C1 segment of cervical spinal cord (tissue), 14 donors: Measurements from ENCODE around the gene TNFRSF25.

Experiments used
- DNase-seq, 14 donors: peaks; one replicate each; lab custom pipeline; 2025; lab: John Stamatoyannopoulos, UW

The TNFRSF25 gene

DNA sequence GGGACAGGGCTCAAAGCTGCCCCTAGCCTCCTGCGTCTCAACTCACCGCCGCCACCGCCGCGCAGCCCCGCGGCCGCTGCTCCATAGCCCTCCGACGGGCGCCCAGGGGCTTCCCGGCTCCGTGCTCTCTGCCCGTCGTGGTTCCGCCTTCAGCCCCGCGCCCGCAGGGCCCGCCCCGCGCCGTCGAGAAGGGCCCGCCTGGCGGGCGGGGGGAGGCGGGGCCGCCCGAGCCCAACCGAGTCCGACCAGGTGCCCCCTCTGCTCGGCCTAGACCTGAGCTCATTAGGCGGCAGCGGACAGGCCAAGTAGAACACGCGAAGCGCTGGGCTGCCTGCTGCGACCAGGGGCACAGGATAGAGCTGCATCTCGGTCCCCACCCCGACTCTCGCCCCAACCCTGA lies at the start of gene TNFRSF25:
Gene TNFRSF25, minus strand, starts transcription at position 151 of the 400 bp plus-strand sequence. Its CDS starts 66 bp downstream, at position 85.
- no peak for DNase-seq

GRCh38 chr1:6515771-6516170 lies 49.8 kb upstream of the TNFRSF25 start:
- no peak for DNase-seq

DNA sequence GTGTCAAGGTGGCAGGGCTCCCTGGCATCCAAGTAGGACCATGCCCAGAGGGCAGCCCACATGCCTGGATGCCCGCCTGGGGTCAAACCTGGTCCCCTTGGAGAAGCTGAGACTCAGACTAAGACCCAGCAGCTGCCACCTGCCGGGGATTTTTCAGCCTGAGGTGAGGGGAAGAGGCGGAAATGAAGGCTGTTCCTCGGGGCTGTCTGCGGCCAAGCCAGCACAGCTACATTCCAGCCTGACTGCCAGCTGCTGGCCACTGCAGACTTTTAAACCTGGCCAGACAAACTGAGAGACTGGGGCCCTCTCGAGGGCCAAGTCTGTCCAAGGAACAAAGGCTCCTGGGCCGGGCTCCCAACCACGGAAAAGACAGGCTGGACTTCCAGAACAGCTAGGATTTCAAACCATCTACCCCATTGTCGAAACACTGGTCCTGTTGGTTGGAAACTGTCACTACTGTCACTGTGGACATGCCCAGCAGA lies 47.4 kb upstream of the TNFRSF25 start:
- DNase-seq: peak in 2 of 14 donors; percentile 16 to 39

DNA sequence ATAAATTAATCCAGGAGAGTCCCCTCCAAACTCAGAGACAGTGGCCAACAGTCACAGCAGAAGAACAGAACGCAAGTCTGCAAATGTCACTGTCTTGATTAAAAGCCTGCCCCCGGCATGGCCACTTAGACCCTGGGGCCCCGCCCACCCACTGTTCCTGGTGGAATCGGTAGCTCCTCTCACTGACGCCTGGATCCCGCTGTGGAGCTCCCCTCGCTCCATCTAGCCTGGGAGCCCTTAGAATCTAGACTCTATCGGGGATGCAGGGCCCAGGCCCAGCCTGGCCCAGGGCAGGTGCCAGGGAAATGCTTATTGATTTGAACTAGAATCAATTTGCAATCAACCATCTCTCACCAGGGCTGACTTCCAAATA lies 46.9 kb upstream of the TNFRSF25 start:
- DNase-seq: no peak

GRCh38 chr1:6512245-6512907 lies 46.4 kb upstream of the TNFRSF25 start:
- no peak for DNase-seq

- no peak for DNase-seq
These were observed 45.7 kb upstream of the TNFRSF25 start for GRCh38 chr1:6511561-6512244.

DNA sequence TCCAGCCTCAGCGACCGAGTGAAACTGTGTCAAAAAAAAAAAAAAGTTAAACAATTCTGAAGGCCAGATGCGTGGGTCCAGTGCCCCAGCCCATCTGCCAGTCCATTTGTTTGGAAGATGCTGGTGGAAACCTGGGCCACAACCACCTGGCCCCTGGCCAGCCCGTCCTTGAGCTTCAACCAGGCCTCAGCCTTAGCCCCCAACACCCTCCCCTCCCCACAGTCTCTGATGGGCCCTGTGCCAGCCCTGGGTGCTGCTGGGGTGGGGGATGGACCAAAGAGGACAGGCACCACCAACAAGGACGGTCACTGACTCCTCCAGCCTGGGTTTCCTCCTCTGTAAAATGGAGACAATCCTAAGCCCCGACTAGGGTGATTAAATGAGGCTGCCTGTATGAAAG lies 45.1 kb upstream of the TNFRSF25 start:
- peak in 1 of 14 donors; percentile 14 for DNase-seq

DNA sequence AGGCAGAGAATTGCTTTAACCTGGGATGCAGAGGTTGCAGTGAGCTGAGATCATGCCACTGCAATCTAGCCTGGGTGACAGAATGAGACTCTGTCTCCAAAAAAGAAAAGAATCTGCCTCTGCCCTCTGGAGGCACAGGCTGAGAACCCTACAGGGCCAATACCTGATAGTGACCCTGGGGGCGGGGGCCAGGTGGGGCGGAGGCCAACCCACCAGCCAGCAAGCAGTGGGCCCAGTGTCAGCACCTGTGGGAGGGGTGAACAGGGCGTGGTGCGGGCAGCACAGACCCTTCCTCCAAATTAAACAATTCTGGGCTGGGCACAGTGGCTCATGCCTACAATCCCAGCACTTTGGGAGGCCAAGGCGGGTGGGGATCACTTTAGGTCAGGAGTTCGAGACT lies 44.5 kb upstream of the TNFRSF25 start:
- no peak for DNase-seq

DNA sequence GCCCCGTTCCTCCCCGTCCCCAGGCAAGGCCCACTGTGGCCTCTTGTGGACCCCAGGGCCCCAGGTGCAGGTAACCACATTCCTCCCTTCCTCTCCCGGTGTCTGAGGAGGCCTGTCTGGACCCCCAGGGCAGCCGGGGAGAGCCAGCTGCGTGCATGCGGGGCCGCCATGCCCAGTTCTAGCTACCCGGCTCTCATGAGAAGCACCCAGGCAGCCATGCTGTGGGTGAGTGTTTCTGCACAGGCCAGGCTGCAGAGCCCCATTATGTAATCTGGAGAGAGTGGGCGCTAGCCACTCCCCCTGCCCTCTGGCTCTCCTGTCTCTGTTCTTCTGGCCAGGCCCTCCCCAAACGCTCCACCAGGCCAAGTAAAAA lies 43.9 kb upstream of the TNFRSF25 start:
- peak in 2 of 14 donors; percentile 13 to 25 for DNase-seq

DNA sequence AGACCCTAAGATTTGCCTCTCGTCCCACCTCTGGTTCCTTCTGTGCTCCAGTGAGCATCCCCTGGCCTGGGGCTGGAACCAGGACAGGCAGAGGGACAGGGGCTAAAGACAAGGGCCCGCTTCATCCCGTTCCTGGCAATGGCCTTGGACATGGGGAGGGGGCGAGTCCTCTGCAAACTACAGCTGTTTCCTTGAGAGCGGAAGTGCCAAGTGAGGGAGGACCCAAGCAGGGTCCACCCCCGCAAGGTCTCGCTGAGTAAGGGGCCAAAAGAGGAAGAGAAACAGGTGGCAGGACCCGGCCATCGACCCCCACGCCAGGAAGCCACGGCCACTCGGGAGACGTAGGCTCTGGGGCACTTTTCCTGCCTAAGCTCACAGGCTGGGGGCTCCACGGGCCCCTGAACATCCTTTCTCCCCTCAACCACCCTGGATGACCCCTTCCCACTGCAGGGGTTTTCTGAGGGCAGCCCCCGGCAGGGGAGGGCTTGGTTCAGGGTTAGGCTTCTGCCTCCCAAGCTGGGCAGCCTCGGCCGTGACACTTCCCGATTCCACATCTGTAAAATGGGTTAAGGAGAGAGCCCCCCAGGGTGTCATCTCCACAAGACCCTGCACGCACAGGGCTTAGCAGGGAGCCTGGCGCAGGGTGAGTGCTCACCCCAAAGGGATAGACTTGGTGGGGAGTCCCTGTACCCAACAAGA lies 43.4 kb upstream of the TNFRSF25 start:
- DNase-seq: peak in 1 of 14 donors; percentile 30

DNA sequence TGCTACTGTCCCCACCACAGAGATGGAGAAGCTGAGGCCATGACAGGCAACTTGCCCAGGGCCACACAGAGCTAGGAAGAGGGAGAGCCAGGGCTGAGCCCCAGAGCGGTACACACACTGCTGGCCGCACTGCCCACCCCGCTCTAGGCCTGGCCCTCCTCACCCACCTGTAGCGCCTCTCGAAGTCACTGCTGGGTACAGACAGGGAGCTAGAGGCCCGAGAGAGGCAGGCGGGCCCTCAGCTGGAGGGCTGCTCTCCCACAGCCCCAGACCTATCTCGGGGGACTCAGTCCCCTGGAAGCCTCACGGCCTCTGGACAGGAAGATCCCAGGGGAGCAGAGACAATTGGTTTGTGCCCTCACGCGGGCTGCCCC lies 42.8 kb upstream of the TNFRSF25 start:
- DNase-seq: peak in 1 of 14 donors; percentile 30

- peak in 1 of 14 donors; percentile 41 for DNase-seq
These were observed 42.3 kb upstream of the TNFRSF25 start for GRCh38 chr1:6508154-6508815.

DNA sequence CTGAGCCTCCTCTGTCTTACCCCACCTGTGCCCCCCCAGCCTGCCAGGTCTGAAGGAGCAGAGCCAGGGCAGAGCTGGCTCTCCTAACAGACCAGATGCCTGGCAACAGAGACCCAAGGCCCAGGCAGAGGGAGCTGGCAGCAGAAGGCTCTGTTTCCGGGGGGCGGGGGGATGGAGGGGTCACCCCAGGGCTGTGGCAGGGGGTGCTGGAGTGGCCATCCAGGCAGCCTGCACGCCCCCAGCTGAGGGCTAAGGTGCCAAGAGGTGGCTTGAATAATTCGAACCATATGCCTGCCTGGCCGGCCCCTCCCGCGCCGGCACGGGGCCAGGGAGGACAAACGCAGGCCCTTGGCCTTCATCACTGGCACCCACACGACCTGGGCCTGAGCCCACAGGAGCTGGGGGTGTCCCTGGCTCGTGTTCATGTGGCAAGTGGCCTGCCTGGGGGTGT lies 41.5 kb upstream of the TNFRSF25 start:
- peak in 6 of 14 donors; percentile 32 to 98 (median 52) for DNase-seq

GRCh38 chr1:6507037-6507428 lies 41.1 kb upstream of the TNFRSF25 start:
- DNase-seq: peak in 3 of 14 donors; percentile 29 to 54 (median 34)

GRCh38 chr1:6506210-6507036 lies 40.5 kb upstream of the TNFRSF25 start:
- no peak for DNase-seq

- DNase-seq: no peak
These were observed 39.6 kb upstream of the TNFRSF25 start for GRCh38 chr1:6505367-6506209.

- DNase-seq: no peak
These were observed 38.9 kb upstream of the TNFRSF25 start for GRCh38 chr1:6504887-6505286.

DNA sequence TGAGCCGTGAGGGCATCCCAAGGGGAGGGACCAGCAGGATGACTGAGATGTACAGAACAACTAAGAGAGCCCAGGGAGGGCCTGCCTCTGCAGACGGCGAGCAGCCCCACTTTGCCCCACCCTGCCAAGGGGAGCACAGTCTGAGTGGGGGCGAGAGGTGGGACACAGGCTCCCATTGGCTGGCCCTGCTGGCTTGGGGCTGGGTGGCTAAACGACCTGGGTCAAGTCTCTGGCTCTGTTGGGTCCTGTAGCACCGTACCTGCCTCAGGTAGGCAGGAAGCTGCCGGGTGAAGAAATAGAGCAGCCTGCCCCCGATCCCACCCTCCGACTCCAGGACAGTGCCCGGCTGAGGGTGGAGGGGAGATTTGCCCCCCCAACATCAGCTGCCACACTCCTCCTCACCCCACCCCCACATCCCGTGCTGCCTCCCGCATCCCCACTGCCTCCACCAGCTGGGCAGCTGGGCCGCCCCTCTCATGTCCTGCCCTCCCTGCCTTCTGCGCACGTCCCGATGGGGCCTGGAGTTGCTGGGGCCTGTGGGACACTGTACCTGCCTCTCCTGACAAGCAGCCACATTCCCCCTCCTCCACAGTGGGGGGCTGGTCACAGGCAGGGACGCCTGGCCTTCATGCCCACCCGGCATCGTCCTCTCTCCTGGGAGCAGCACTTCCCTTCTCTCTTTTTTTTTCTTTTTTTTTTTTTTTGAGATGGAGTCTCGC lies 38.1 kb upstream of the TNFRSF25 start:
- no peak for DNase-seq
